ENCODE data around the gene M1AP. TPM values are rescaled to one million over a fixed set of nuclear protein-coding genes. Genes with fewer than 3 reads are reported as not detected.

Gene M1AP
- total RNA-seq, 2 donors from 2014 or later: 0.60 TPM; not detected in 1

- no peak for DNase-seq
- H3K4me1 Mint-ChIP-seq: peaks cover 29% of the 10 kb centered on the region
- no peaks in the 10 kb centered on the region for H3K9me3 ChIP-seq (ENCODE audit: control insufficient read depth, low read length, poor library complexity, severe bottlenecking)
- H3K27ac Mint-ChIP-seq: peak overlapping the region; percentile 92
- peaks cover 14% of the 10 kb centered on the region for H3K36me3 Mint-ChIP-seq (ENCODE audit: low read depth)
- peak overlapping the region; percentile 83 for H3K4me3 Mint-ChIP-seq
- no peak for ATAC-seq
- H3K27me3 Mint-ChIP-seq: peaks cover 43% of the 10 kb centered on the region
Measured at GRCh38 chr2:74551942-74552913, 95.9 kb downstream of the M1AP start.

- no peaks in the 10 kb centered on the region for H3K9me3 ChIP-seq (ENCODE audit: control insufficient read depth, low read length, poor library complexity, severe bottlenecking)
- H3K4me1 Mint-ChIP-seq: peaks cover 29% of the 10 kb centered on the region
- no peak for DNase-seq
- no peak overlapping the region for H3K27ac Mint-ChIP-seq
- ATAC-seq: no peak
- H3K4me3 Mint-ChIP-seq: no peak overlapping the region
- H3K36me3 Mint-ChIP-seq (ENCODE audit: low read depth): peaks cover 15% of the 10 kb centered on the region
- peaks cover 47% of the 10 kb centered on the region for H3K27me3 Mint-ChIP-seq
Measured at GRCh38 chr2:74551530-74551929, 96.6 kb downstream of the M1AP start.

- H3K36me3 Mint-ChIP-seq (ENCODE audit: low read depth): peaks cover 18% of the 10 kb centered on the region
- no peak for ATAC-seq
- peaks cover 60% of the 10 kb centered on the region for H3K27me3 Mint-ChIP-seq
- no peak overlapping the region for H3K27ac Mint-ChIP-seq
- H3K4me3 Mint-ChIP-seq: no peak overlapping the region
- peaks cover 24% of the 10 kb centered on the region for H3K4me1 Mint-ChIP-seq
- DNase-seq: no peak
- H3K9me3 ChIP-seq (ENCODE audit: control insufficient read depth, low read length, poor library complexity, severe bottlenecking): no peaks in the 10 kb centered on the region
Measured at GRCh38 chr2:74550231-74550630, 97.9 kb downstream of the M1AP start.

GRCh38 chr2:74548900-74549826 is 99.0 kb downstream of the M1AP start:
- Mint-ChIP-seq H3K27ac (no peak overlapping the region), H3K4me1 (peaks cover 23% of the 10 kb centered on the region), H3K4me3 (peak overlapping the region; percentile 75), H3K27me3 (peaks cover 66% of the 10 kb centered on the region), H3K36me3 (ENCODE audit: low read depth) (peaks cover 18% of the 10 kb centered on the region)
- DNase-seq (no peak), ATAC-seq (no peak)
- H3K9me3 ChIP-seq (ENCODE audit: control insufficient read depth, low read length, poor library complexity, severe bottlenecking): no peaks in the 10 kb centered on the region

GRCh38 chr2:74548285-74548899 is 99.7 kb downstream of the M1AP start:
- no peak overlapping the region for H3K27ac Mint-ChIP-seq
- peak overlapping the region; percentile 79 for H3K4me3 Mint-ChIP-seq
- peak; percentile 21 for ATAC-seq
- H3K27me3 Mint-ChIP-seq: peaks cover 68% of the 10 kb centered on the region
- no peak for DNase-seq
- H3K9me3 ChIP-seq (ENCODE audit: control insufficient read depth, low read length, poor library complexity, severe bottlenecking): no peaks in the 10 kb centered on the region
- peaks cover 20% of the 10 kb centered on the region for H3K4me1 Mint-ChIP-seq
- H3K36me3 Mint-ChIP-seq (ENCODE audit: low read depth): peaks cover 18% of the 10 kb centered on the region

- H3K27me3 Mint-ChIP-seq: peaks cover 76% of the 10 kb centered on the region
- DNase-seq: no peak
Measured at GRCh38 chr2:74546004-74546403, 102.1 kb downstream of the M1AP start.

DNA sequence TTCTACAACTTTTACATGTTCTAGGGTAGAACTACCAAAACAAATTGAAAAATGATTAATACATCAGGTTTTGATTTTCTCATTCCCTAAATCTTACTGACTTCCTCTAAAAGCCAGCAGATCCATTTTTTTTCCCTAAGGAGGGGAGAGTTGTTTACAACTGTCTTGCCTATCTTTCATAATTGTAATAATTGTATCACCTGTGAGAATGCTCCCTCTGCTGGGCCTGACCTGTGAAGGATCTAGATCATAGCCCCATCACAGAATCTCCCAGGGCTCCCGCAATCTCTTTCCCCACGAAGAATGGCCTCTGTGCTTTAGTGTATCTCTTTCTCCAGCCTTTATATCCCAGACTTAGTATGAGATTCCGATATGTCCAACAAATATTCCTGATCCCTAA is 103.5 kb downstream of the M1AP start:
- no peak for ATAC-seq
- H3K27ac Mint-ChIP-seq: no peak overlapping the region

More at GRCh38 chr2:74546004-74546403, 102.1 kb downstream of the M1AP start:
- Mint-ChIP-seq H3K27ac (no peak overlapping the region), H3K36me3 (ENCODE audit: low read depth) (peaks cover 18% of the 10 kb centered on the region), H3K4me1 (peaks cover 10% of the 10 kb centered on the region), H3K4me3 (no peak overlapping the region)
- no peaks in the 10 kb centered on the region for H3K9me3 ChIP-seq (ENCODE audit: control insufficient read depth, low read length, poor library complexity, severe bottlenecking)
- no peak for ATAC-seq

GRCh38 chr2:74542978-74543377 is 105.2 kb downstream of the M1AP start:
- DNase-seq: no peak
- H3K4me3 Mint-ChIP-seq: no peak overlapping the region

More for the DNA sequence above, 103.5 kb downstream of the M1AP start:
- peaks cover 10% of the 10 kb centered on the region for H3K4me1 Mint-ChIP-seq
- H3K36me3 Mint-ChIP-seq (ENCODE audit: low read depth): peaks cover 16% of the 10 kb centered on the region
- peaks cover 69% of the 10 kb centered on the region for H3K27me3 Mint-ChIP-seq
- DNase-seq: no peak
- H3K4me3 Mint-ChIP-seq: no peak overlapping the region
- H3K9me3 ChIP-seq (ENCODE audit: control insufficient read depth, low read length, poor library complexity, severe bottlenecking): no peaks in the 10 kb centered on the region

GRCh38 chr2:74540291-74540690 is 107.8 kb downstream of the M1AP start:
- Mint-ChIP-seq H3K36me3 (ENCODE audit: low read depth) (peaks cover 8% of the 10 kb centered on the region), H3K27me3 (peaks cover 60% of the 10 kb centered on the region), H3K4me3 (no peak overlapping the region), H3K27ac (no peak overlapping the region), H3K4me1 (peaks cover 4% of the 10 kb centered on the region)
- DNase-seq (no peak), ATAC-seq (no peak)
- H3K9me3 ChIP-seq (ENCODE audit: control insufficient read depth, low read length, poor library complexity, severe bottlenecking): no peaks in the 10 kb centered on the region

More at GRCh38 chr2:74542978-74543377, 105.2 kb downstream of the M1AP start:
- peaks cover 74% of the 10 kb centered on the region for H3K27me3 Mint-ChIP-seq
- peaks cover 11% of the 10 kb centered on the region for H3K36me3 Mint-ChIP-seq (ENCODE audit: low read depth)
- H3K9me3 ChIP-seq (ENCODE audit: control insufficient read depth, low read length, poor library complexity, severe bottlenecking): no peaks in the 10 kb centered on the region
- ATAC-seq: no peak
- H3K27ac Mint-ChIP-seq: peak overlapping the region; percentile 53
- peaks cover 4% of the 10 kb centered on the region for H3K4me1 Mint-ChIP-seq

- Mint-ChIP-seq H3K4me1 (peaks cover 2% of the 10 kb centered on the region), H3K4me3 (peak overlapping the region; percentile 31), H3K27ac (no peak overlapping the region), H3K36me3 (ENCODE audit: low read depth) (peaks cover 8% of the 10 kb centered on the region), H3K27me3 (peaks cover 54% of the 10 kb centered on the region)
- ATAC-seq (no peak), DNase-seq (no peak)
- H3K9me3 ChIP-seq (ENCODE audit: control insufficient read depth, low read length, poor library complexity, severe bottlenecking): no peaks in the 10 kb centered on the region
Measured at GRCh38 chr2:74538881-74539339, 109.2 kb downstream of the M1AP start.

- Mint-ChIP-seq H3K27ac (no peak overlapping the region), H3K27me3 (peaks cover 40% of the 10 kb centered on the region), H3K36me3 (ENCODE audit: low read depth) (peaks cover 4% of the 10 kb centered on the region), H3K4me1 (peaks cover 4% of the 10 kb centered on the region), H3K4me3 (no peak overlapping the region)
- no peaks in the 10 kb centered on the region for H3K9me3 ChIP-seq (ENCODE audit: control insufficient read depth, low read length, poor library complexity, severe bottlenecking)
- no peak for DNase-seq
- ATAC-seq: no peak
Measured at GRCh38 chr2:74537140-74537539, 111.0 kb downstream of the M1AP start.

DNA sequence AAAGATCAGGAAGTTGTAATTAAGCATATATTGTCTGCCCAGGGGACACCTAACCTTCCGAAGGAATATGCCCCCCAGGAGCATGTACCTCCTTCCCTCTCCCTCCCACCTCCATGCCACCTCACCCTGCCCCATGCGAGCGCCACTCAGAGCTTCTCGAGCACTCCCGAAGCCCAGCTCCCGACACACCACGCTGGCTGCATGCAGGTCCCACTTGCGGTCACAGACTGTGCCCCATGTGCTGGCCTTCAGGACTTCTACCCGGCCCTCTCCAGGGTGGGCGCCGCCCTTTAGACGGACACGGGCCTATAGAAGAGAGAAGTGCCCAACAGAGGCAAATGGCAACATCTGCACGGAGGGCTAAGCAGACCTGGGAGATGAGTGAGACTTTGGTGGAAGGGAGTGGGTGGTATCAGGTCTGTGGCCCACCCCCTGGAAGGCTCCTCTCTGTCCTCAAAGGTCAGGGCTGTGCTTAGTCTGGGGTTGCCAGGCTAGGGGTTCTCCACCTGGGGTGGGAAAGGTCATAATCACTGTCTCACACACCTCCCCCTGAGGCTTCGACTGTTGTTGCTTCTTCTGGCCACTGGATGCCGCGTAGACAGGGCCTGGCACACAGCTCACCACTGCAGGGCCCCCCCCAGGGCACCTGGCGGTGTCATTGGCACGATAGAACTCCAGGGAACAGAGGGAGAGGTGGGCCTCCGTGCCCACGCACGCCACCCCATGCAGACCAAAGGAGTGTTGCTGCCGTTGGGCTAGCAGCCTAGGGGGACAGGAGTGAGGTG is 111.8 kb downstream of the M1AP start:
- H3K9me3 ChIP-seq (ENCODE audit: control insufficient read depth, low read length, poor library complexity, severe bottlenecking): no peaks in the 10 kb centered on the region
- no peak overlapping the region for H3K27ac Mint-ChIP-seq
- peaks cover 5% of the 10 kb centered on the region for H3K36me3 Mint-ChIP-seq (ENCODE audit: low read depth)
- H3K4me3 Mint-ChIP-seq: no peak overlapping the region
- no peak for ATAC-seq
- peaks cover 10% of the 10 kb centered on the region for H3K4me1 Mint-ChIP-seq
- no peak for DNase-seq
- H3K27me3 Mint-ChIP-seq: peaks cover 36% of the 10 kb centered on the region
